IPS DF 4.7 (cell line): Measurements from ENCODE around the gene TPSAB1.
"Not testable (repeated sequence)": the region's sequence is repeated elsewhere in the genome, so short reads cannot be mapped to it uniquely, and the experiment has no call there.

Experiments used
- DNase-seq: peaks from one replicate; pipeline ENCODE4 v3.0.0-alpha.2; 2013; ENCODE audit warnings: low spot score; ENCODE audit errors: extremely low read depth

TPSAB1 gene

DNA sequence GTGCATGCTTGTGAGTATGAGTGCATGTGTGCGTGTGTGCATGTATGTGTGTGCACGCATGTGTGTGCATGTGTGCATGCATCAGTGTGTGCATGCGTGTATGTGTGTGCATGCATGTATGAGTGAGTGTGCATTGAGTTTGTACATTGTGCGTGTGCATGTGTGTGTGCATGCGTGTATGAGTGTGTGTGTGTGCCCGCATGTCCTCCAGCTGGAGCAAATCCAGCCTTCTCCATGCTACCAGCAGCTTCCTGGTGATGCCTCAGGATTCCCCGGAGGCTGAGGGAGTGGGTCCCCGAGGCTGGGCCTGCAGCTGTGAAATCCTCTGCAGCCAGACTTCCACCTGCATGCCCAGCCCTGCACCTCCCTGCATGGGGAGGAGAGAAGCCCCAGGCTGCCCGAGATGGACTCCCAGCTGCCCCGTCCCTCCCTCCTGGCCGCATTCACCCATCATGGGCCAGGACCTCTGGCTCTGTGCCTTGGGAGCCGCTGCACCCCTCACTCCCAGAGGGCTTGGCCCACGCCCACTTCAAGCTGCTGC, 24.7 kb downstream of the TPSAB1 start:
- no peak for DNase-seq

GRCh38 chr16:1265826-1266225, 25.3 kb downstream of the TPSAB1 start:
- DNase-seq, result no peak

DNA sequence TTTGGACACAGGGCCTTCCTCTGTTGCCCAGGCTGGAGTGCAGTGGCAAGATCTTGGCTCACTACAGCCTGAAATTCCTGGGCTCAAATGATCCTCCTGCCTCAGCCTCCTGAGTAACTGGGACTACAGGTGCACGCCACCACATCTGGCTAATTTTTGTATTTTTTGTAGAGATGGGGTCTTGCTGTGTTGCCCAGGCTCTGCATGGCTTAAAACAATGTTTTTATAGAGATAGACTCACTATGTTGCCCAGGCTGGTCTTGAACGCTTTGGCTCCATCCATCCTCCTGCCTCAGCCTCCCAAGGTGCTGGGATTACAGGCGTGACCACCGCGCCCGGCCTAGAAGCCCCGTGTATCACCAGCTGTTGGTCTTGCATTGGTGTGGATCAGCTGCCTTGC, 28.9 kb downstream of the TPSAB1 start:
- not testable (repeated sequence) for DNase-seq

DNA sequence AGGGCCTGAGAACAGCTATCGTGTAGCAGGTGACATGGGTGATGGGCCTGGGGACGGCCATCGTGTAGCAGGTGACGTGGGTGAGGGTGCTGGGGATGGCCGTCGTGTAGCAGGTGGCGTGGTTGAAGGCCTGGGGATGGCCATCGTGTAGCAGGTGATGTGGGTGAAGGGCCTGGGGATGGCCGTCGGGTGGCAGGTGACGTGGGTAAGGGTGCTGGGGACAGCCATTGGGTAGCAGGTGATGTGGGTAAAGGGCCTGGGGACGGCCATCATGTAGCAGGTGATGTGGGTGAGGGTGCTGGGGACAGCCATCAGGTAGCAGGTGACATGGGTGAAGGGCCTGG, 30.8 kb downstream of the TPSAB1 start:
- no peak for DNase-seq

DNA sequence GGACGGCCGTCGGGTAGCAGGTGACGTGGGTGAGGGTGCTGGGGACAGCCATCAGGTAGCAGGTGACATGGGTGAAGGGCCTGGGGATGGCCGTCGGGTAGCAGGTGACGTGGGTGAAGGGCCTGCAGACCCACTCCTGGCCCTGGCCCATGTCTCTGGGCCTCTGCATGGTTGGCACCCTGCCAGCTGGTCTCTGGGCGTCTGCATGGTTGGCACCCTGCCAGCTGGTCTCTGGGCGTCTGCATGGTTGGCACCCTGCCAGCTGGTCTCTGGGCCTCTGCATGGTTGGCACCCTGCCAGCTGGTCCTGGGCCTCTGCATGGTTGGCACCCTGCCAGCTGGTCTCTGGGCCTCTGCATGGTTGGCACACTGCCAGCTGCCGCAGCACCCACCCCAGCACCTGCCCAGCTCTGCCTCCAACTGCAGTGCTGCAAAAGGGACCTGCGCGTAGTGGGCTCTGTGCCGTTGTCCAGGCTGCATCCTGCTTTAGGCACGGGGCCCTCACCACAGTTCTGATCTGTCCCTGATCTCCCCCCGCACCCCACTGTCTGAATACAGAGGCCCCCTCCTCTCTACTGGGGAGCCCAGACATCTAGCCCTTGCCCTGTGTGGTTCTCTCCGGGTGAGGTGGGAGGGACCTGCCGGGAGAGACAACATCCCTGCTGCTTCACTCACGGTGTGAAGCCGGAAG, 31.4 kb downstream of the TPSAB1 start:
- not testable (repeated sequence) for DNase-seq

- no peak for DNase-seq
Observed at GRCh38 chr16:1272453-1273198, 32.1 kb downstream of the TPSAB1 start.

DNA sequence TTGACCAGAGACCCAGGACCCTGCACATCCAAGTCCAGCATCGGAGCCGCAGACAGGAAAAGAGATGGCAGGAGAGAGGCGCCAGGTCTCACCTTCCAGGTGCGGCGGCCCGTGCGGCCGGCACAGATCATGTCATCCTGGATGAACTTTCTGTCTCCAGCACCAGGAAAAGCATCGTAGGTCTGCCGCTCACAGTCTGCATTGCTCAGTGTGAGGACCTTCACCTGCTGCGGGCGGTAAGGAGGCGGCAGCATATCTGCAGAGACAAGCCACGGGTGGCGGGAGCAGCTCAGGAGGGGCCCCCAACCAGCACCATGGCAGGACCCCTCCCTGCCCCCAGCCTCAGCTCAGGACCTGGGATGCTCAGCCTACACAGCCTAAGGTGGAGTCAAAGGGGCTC, 33.3 kb downstream of the TPSAB1 start:
- no peak for DNase-seq

- no peak for DNase-seq
Observed at GRCh38 chr16:1274767-1275166, 34.3 kb downstream of the TPSAB1 start.

- no peak for DNase-seq
Observed at GRCh38 chr16:1275791-1276579, 35.5 kb downstream of the TPSAB1 start.

DNA sequence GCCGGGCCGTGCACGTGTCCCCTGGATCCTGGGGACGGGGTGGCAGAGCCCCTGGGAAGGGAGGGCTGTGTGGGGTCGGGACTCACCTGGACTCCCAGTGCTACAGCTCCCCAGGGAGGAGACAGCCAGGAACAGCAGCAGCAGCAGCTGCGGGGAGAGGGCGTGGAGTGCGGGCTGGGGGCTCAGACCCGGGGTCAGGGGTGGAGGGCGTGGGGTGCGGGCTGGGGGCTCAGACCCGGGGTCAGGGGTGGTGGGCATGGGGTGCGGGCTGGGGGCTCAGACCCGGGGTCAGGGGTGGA, 36.0 kb downstream of the TPSAB1 start:
- DNase-seq, result no peak

DNA sequence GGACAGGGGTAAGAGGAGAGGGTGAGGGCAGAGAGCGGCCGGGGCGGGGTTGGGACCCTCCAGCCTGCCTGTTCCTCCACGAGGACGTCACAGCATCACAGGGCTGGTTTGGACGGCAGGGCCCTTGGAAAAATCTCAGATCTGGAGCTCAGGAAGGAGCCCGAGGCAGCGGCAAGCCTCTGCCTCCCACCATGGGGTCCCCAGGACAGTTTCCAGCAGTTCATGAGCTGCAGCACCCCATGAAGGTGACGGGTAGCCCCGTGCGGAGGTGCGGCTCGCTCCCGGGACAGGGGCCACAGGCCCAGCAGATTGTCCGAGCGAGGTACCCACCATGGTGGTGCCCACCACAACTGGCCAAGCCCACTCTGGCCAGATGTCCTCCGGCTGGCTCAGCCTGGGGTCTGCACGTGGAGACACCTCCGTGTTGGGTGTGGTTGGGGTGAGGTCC, 36.7 kb downstream of the TPSAB1 start:
- DNase-seq, result no peak

DNA sequence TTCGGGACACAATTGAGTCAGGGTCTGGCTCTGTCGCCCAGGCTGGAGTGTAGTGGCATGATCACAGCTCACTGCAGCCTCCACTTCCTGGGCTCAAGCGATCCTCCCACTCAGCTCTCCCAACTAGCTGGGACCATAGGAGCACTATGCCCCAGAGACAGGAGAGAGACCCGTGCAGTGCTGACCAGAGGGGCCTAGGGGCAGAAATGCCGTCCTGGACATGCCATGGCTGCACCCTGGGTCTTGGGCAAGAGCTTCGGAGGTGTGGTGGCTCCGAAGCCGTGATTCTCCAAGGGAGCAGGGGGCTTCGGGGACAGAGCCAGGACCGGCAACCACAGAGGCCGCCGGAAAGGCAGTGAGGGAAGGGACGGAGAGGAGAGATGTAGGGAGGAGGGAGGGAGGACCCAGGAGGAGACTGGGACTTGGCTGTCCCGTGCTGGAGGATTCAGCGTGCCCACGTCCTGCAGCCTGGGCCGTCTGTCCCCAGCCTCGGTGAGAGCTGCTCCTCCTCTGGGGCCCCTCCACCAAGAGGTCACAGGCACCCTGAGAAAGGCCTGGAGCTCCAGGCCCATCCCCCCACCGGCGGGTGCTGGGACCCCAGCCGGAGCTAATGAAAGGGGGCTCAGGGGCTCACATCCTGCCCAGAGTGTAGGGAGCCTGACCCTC, 37.2 kb downstream of the TPSAB1 start:
- no peak for DNase-seq

DNA sequence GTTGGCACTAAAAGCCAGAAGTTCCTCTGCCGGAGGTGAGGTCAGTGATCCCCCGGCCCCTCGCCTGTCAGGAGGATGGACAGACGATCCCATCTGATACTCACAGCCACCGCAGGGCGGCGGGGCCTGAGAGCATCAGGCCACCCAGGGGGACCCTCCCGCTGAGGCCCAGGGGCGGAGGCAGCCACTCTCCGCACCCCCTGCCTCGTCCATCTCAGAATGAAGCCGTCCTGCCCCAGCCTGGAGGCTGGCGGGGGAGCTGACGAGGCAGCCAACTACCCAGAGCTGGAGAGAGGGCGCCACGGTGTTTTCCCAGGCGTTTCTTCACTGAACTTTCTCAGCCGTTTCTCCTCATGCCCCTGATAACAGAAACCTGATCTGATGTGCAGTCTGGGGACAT, 38.0 kb downstream of the TPSAB1 start:
- no peak for DNase-seq

DNA sequence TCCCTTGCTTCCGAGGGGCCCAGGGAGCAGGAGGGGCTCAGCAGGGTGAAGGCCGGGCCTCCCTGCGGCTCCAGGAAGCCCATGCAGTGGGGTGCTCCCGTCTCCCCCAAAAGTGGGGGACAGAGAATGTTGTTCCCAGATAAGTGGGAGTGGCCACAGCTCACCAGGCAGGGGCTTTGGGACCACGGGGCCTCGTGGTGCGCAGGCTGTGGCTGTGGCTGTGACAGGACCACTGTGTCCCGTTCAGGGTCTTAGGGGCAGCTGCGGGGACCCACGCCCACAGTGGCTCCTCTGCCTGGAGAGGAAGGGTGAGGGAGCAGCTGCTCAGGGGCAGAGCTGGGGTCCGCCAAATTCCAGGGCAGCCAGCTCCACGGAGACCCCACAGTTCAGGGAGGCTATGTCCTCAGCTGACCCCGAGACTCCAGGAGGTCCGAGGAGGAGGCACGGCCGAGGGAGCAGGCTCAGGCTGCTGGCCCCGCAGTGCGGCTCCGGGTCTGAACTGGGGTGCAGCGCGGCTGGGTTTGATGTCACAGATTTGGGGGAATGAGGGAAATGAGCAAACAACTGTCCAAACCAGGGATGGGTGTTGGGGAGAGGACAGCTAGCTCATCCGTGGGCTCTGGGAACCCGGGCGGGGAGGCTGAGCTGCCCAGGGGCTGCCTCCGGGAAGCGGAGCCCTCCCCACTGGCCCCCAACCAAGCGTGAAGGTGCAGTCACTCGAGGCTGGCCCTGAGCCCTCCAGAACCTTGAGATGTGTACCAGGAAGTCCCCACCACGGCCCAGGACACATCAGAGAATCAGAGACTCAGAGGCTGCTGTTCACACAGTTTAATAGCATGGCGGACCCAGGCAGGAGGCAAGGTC, 38.8 kb downstream of the TPSAB1 start:
- DNase-seq, result no peak

GRCh38 chr16:1279945-1280589, 39.6 kb downstream of the TPSAB1 start:
- no peak for DNase-seq

GRCh38 chr16:1280783-1281182, 40.3 kb downstream of the TPSAB1 start:
- DNase-seq, result no peak

DNA sequence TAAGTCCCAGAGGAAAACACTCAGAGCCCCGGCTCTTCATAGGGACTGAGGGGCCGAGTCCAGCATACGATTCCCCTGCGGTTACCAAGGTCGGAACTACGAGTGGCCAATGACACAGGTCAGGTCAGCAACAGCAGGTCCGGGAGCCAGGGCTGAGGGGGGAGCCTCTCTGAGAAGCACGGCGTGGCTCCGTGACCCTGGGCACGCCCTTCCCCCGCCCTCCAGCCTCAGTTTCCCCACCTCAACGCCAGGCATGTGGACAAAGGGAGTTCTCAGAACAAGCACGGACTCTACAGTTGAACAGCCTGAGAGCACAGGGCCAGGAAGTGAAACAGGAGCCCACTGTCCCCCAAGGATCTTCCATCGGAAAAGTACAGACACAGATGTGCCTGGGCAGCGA, 41.0 kb downstream of the TPSAB1 start:
- no peak for DNase-seq

DNA sequence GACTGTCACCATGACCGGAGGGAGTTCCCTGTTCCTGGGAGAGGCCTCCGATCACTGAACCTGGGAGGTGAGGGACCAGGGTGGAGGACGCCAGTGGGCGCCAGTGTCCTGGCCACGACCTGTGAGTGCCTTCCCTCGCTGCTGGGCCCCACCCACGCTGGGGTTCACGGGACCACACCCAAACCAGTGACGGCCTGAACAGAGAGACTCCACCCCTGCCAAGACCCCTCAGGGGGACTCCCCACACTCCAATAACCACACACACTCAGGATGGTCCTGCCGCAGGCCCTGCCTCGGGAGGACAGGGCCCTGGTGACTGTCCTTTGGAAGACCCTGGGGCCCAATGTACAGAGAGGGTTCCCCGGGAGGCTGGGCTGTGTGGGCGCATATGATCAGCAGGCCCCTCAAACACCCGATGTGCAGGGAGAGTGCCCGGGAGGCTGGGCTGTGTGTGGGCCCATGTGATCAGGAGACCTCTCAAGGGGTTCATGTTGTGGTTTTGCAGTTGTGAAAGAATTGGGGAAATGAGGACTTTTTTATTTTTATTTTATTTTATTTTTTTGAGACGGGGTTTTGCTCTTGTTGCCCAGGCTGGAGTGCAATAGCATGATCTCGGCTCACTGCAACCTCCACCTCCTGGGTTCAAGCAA, 41.9 kb downstream of the TPSAB1 start:
- DNase-seq, result no peak

- no peak for DNase-seq
Observed at GRCh38 chr16:1283296-1283695, 42.8 kb downstream of the TPSAB1 start.
